Uterus (tissue), 4 donors: ENCODE data around the gene DNM2. TPM values are rescaled to one million over a fixed set of nuclear protein-coding genes. Genes with fewer than 3 reads are reported as not detected.

Experiments used
- DNase-seq, 2 donors: peaks; one replicate each; pipeline ENCODE4 v3.0.0-alpha.2; 2019 to 2020
- H3K27ac ChIP-seq, 2 donors: fragments of 200-600 bp; sonication (generic); 1 replicate in 1 of 2; 2 replicates in 1 of 2; pipeline ENCODE4 v1.5.1; 2016 to 2018
- H3K27me3 ChIP-seq, 2 donors: fragments of 200-600 bp; sonication (generic); one replicate each; pipeline ENCODE4 v1.5.1; 2018 to 2019; ENCODE audit warnings: control low read depth in 1 of 2
- H3K36me3 ChIP-seq, 2 donors: fragments of 200-600 bp; sonication (generic); one replicate each; pipeline ENCODE4 v1.5.1; 2019; ENCODE audit warnings: control low read depth in 1 of 2
- H3K4me1 ChIP-seq, 2 donors: fragments of 200-600 bp; sonication (generic); one replicate each; pipeline ENCODE4 v1.5.1; 2018 to 2019; ENCODE audit warnings: control low read depth in 1 of 2
- H3K4me3 ChIP-seq, 2 donors: fragments of 200-600 bp; sonication (generic); 1 replicate in 1 of 2; 2 replicates in 1 of 2; pipeline ENCODE4 v1.5.1; 2018 to 2019; ENCODE audit warnings: mild to moderate bottlenecking in 1 of 2
- H3K9me3 ChIP-seq, 2 donors: fragments of 200-600 bp; sonication (generic); one replicate each; pipeline ENCODE4 v1.5.1; 2019; ENCODE audit warnings: control low read depth in 1 of 2
- CTCF ChIP-seq, 4 experiments: fragments of 200-600 bp in 2 of 4; fragments of 450-650 bp in 2 of 4; sonication (generic) in 2 of 4; IDR thresholded peaks; one replicate each; pipeline ENCODE4 v1.5.1; 2016 to 2019; ENCODE audit warnings: antibody characterized with exemption in 4 of 4, mild to moderate bottlenecking in 2 of 4, moderate library complexity in 1 of 4
- POLR2A ChIP-seq, 2 donors: fragments of 450-650 bp; IDR thresholded peaks; one replicate each; pipeline ENCODE4 v1.6.1; 2016; ENCODE audit warnings: antibody characterized with exemption in 2 of 2, mild to moderate bottlenecking in 1 of 2, moderate library complexity in 1 of 2
- intact Hi-C: fragments of 100-400 bp; cut with DNase I; formaldehyde crosslinking; loops from one replicate; pipeline ENCODE4 v1.15.1; 2023; ENCODE audit warnings: low total_unique reads
- total RNA-seq, 4 donors: library from RNA; depleted of rRNA in 3 of 4; stranded (reverse); fragments of >200 nt in 3 of 4; gene quantifications; one replicate each; pipeline versions ENCODE4 v1.1.0 to v1.2.4, GENCODE V29; 2014 to 2023
- donor health status: DM: yes; HTN: yes; CAD: no.

DNM2 gene
- total RNA-seq, 4 donors from 2014 or later, result 46.8 to 150 (median 86.0) TPM

- Histone ChIP-seq H3K4me3 (no peak overlapping the region), H3K4me1 (peaks cover 7 to 15% of the 10 kb centered on the region in 2 donors), H3K27me3 (no peaks in the 10 kb centered on the region), H3K9me3 (no peaks in the 10 kb centered on the region), H3K36me3 (no peaks in the 10 kb centered on the region), H3K27ac (peak overlapping the region; percentile 16 to 34)
- intact Hi-C loops, result no loop called here
- TF ChIP-seq CTCF (IDR thresholded peaks at IDR 0.05), result no peak
- TF ChIP-seq POLR2A (IDR thresholded peaks at IDR 0.05), result no peak
- no peak for DNase-seq
Measured at GRCh38 chr19:10749435-10750384, 31.8 kb downstream of the DNM2 start.

- H3K36me3 ChIP-seq, result no peaks in the 10 kb centered on the region
- DNase-seq, result no peak
- intact Hi-C loops, result no loop called here
- H3K27me3 ChIP-seq, result no peaks in the 10 kb centered on the region
- H3K27ac ChIP-seq, result peak overlapping the region; percentile 3 to 61
- no peak overlapping the region for H3K4me3 ChIP-seq
- no peak for TF ChIP-seq CTCF (IDR thresholded peaks at IDR 0.05)
- TF ChIP-seq POLR2A (IDR thresholded peaks at IDR 0.05), result no peak
- H3K9me3 ChIP-seq, result no peaks in the 10 kb centered on the region
- H3K4me1 ChIP-seq, result peaks cover 7 to 14% of the 10 kb centered on the region in 2 donors
Measured at GRCh38 chr19:10751109-10751953, 33.5 kb downstream of the DNM2 start.

- H3K4me3 ChIP-seq, result no peak overlapping the region
Measured at GRCh38 chr19:10752237-10752912, 34.5 kb downstream of the DNM2 start.

More at GRCh38 chr19:10752237-10752912, 34.5 kb downstream of the DNM2 start:
- intact Hi-C loops, result no loop called here
- Histone ChIP-seq H3K36me3 (no peaks in the 10 kb centered on the region), H3K4me1 (peaks cover 7 to 14% of the 10 kb centered on the region in 2 donors), H3K27me3 (no peaks in the 10 kb centered on the region), H3K9me3 (no peaks in the 10 kb centered on the region), H3K27ac (no peak overlapping the region)
- DNase-seq, result no peak
- TF ChIP-seq CTCF (IDR thresholded peaks at IDR 0.05) (no peak), POLR2A (IDR thresholded peaks at IDR 0.05) (no peak)
